SJSA1 (cell line): ENCODE data around the gene ZCWPW1. TPM values are rescaled to one million over a fixed set of nuclear protein-coding genes. Genes with fewer than 3 reads are reported as not detected.

Experiments
- DNase-seq, 2 experiments: peaks; one replicate each; pipeline ENCODE4 v3.0.0-alpha.2; 2015 to 2020; ENCODE audit warnings: low spot score in 2 of 2, low read depth in 1 of 2
- H3K27ac ChIP-seq: fragments of 250-450 bp; sonication (Bioruptor Pico); 2 replicates; pipeline ENCODE4 v1.5.1; 2020; ENCODE audit warnings: mild to moderate bottlenecking, moderate library complexity
- H3K27me3 ChIP-seq: fragments of 250-450 bp; sonication (Bioruptor Pico); replicated peaks from 2 replicates; pipeline ENCODE4 v1.5.1; 2020; ENCODE audit warnings: mild to moderate bottlenecking, moderate library complexity
- H3K36me3 ChIP-seq: fragments of 250-450 bp; sonication (Bioruptor Pico); 2 replicates; pipeline ENCODE4 v1.5.1; 2020; ENCODE audit warnings: mild to moderate bottlenecking
- H3K4me1 ChIP-seq: fragments of 250-450 bp; sonication (Bioruptor Pico); replicated peaks from 2 replicates; pipeline ENCODE4 v1.6.1; 2021; ENCODE audit warnings: mild to moderate bottlenecking
- H3K4me3 ChIP-seq: fragments of 250-450 bp; sonication (Bioruptor Pico); 2 replicates; pipeline ENCODE4 v1.5.1; 2020; ENCODE audit warnings: mild to moderate bottlenecking
- H3K9me3 ChIP-seq: fragments of 250-450 bp; sonication (Bioruptor Pico); replicated peaks from 2 replicates; pipeline ENCODE4 v1.5.1; 2020; ENCODE audit warnings: mild to moderate bottlenecking
- total RNA-seq: library from RNA; depleted of rRNA; stranded (reverse); fragments of >200 nt; shearing (Covaris generic); gene quantifications from 2 replicates; pipeline ENCODE4 v1.2.3, GENCODE V29; 2014

The ZCWPW1 gene
- total RNA-seq, 1 experiment from 2014 or later: 1.2 TPM

- Histone ChIP-seq H3K27ac (no peak overlapping the region), H3K27me3 (peaks cover 49% of the 10 kb centered on the region)
Observed at GRCh38 chr7:100413889-100414288, 14.6 kb downstream of the ZCWPW1 start.

GRCh38 chr7:100413346-100413745 is 15.2 kb downstream of the ZCWPW1 start:
- Histone ChIP-seq H3K27me3 (peaks cover 54% of the 10 kb centered on the region), H3K36me3 (no peaks in the 10 kb centered on the region), H3K27ac (no peak overlapping the region), H3K4me3 (no peak overlapping the region), H3K9me3 (no peaks in the 10 kb centered on the region), H3K4me1 (no peaks in the 10 kb centered on the region)
- no peak for DNase-seq

More at GRCh38 chr7:100413889-100414288, 14.6 kb downstream of the ZCWPW1 start:
- no peaks in the 10 kb centered on the region for H3K4me1 ChIP-seq
- no peaks in the 10 kb centered on the region for H3K9me3 ChIP-seq
- H3K4me3 ChIP-seq: no peak overlapping the region
- no peaks in the 10 kb centered on the region for H3K36me3 ChIP-seq
- no peak for DNase-seq

DNA sequence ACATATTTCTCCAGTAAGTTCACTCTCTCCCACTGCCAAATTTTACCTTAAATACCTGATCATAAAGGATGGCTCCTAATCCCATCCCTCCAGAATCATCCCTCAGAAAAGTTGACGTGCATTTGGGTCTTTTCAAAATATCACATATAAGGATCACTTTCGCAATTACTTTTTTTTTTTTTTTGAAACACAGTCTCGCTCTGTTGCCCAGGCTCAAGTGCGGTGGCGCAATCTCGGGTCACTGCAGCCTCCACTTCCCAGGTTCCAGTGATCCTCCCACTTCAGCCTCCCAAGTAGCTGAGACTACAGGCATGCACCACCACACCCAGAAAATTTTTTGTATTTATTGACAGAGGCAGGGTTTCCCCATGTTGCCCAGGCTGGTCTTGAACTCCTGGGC is 17.4 kb downstream of the ZCWPW1 start:
- Histone ChIP-seq H3K4me3 (no peak overlapping the region), H3K27me3 (peaks cover 53% of the 10 kb centered on the region), H3K27ac (no peak overlapping the region), H3K4me1 (peaks cover 11% of the 10 kb centered on the region), H3K9me3 (no peaks in the 10 kb centered on the region), H3K36me3 (no peaks in the 10 kb centered on the region)
- DNase-seq: no peak

- H3K4me1 ChIP-seq: peaks cover 11% of the 10 kb centered on the region
- DNase-seq: peak; percentile 64 to 72
- H3K36me3 ChIP-seq: no peaks in the 10 kb centered on the region
- no peaks in the 10 kb centered on the region for H3K9me3 ChIP-seq
- H3K27ac ChIP-seq: no peak overlapping the region
- H3K4me3 ChIP-seq: no peak overlapping the region
- peaks cover 67% of the 10 kb centered on the region for H3K27me3 ChIP-seq
Observed at GRCh38 chr7:100407285-100408180, 21.0 kb downstream of the ZCWPW1 start.

- Histone ChIP-seq H3K36me3 (no peaks in the 10 kb centered on the region), H3K4me3 (no peak overlapping the region), H3K9me3 (no peaks in the 10 kb centered on the region), H3K4me1 (peaks cover 11% of the 10 kb centered on the region), H3K27ac (no peak overlapping the region), H3K27me3 (peaks cover 68% of the 10 kb centered on the region)
- DNase-seq: peak; percentile 67 to 83
Observed at GRCh38 chr7:100406767-100407166, 21.7 kb downstream of the ZCWPW1 start.

- DNase-seq: no peak
- Histone ChIP-seq H3K27me3 (peaks cover 59% of the 10 kb centered on the region), H3K27ac (no peak overlapping the region), H3K9me3 (no peaks in the 10 kb centered on the region), H3K36me3 (no peaks in the 10 kb centered on the region), H3K4me3 (no peak overlapping the region), H3K4me1 (peaks cover 9% of the 10 kb centered on the region)
Observed at GRCh38 chr7:100402241-100402640, 26.3 kb downstream of the ZCWPW1 start.

DNA sequence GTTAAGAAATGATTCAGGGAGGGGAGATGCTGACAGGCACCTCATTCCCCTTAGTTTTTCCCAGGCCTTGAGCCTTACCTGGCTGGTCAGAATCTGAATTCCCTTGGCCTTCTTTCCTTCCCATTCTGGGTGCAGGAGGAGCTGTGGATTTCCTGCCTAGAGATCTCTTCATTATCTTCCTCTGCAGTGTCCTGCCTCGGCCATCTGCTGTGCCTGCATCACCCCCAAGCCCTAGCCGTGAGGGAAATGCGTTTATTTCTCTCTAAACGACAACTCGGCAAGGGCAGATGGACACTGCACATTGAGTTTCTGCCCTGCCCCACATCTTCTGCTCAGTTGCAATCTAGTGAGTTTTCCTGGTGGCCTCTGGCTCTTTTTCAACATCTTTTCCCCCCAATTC is 26.7 kb downstream of the ZCWPW1 start:
- H3K36me3 ChIP-seq: no peaks in the 10 kb centered on the region
- no peak for DNase-seq
- peaks cover 59% of the 10 kb centered on the region for H3K27me3 ChIP-seq
- no peak overlapping the region for H3K27ac ChIP-seq
- no peak overlapping the region for H3K4me3 ChIP-seq
- H3K9me3 ChIP-seq: no peaks in the 10 kb centered on the region
- 0 out of 2 replicates have a peak, but pooled peaks cover 4% of the 10 kb centered on the region for H3K4me1 ChIP-seq

DNA sequence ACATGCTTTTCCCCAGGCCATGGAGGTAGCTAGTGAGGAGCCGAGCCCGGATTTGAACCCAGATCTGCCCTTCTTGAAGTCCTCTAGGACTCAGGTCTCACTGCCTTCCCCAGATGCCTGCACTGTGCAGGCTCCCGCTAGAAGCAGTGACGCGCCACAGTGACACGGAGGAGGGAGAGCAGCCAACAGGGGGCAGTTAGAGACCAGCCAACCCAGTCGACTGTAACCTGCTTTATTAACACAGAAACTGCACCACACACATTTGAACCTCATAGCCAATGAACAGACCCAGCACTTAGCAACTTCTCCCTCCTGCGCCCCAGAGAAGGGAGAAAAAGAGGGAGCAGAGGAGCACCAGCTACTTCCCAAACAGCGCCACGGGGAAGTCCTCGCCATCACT is 27.8 kb downstream of the ZCWPW1 start:
- Histone ChIP-seq H3K36me3 (no peaks in the 10 kb centered on the region), H3K27me3 (peaks cover 63% of the 10 kb centered on the region), H3K4me1 (no peaks in the 10 kb centered on the region), H3K9me3 (no peaks in the 10 kb centered on the region), H3K4me3 (no peak overlapping the region), H3K27ac (no peak overlapping the region)
- DNase-seq: peak in 1 of 2 experiments; percentile 17

DNA sequence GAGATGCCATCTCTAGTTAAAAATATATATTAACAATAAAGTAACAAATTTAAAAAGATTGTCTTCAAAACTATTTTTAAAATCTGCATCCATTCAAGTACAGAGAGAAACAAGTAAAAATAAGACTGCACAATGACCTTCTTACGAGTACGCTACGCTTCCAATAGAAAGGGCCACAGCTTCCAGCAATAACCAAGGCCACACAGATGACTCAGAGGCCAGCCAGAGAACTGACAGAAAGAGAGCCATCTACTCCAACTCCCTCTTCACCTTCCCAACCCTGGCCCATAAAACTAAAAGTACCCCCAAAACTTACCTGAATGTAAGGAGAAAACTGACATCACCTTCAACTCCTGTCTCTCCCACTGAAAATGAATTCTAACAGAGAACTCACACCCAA is 28.5 kb downstream of the ZCWPW1 start:
- no peaks in the 10 kb centered on the region for H3K4me1 ChIP-seq
- no peak overlapping the region for H3K27ac ChIP-seq
- H3K36me3 ChIP-seq: no peaks in the 10 kb centered on the region
- no peak for DNase-seq
- no peak overlapping the region for H3K4me3 ChIP-seq
- H3K9me3 ChIP-seq: no peaks in the 10 kb centered on the region; the same call in 1 of the 2 replicates
- peaks cover 63% of the 10 kb centered on the region for H3K27me3 ChIP-seq

- Histone ChIP-seq H3K27me3 (peaks cover 52% of the 10 kb centered on the region), H3K4me3 (no peak overlapping the region), H3K27ac (no peak overlapping the region), H3K9me3 (no peaks in the 10 kb centered on the region; the same call in 1 of the 2 replicates), H3K4me1 (no peaks in the 10 kb centered on the region), H3K36me3 (no peaks in the 10 kb centered on the region)
- no peak for DNase-seq
Observed at GRCh38 chr7:100398239-100398638, 30.3 kb downstream of the ZCWPW1 start.

- Histone ChIP-seq H3K36me3 (no peaks in the 10 kb centered on the region), H3K4me1 (no peaks in the 10 kb centered on the region), H3K27ac (no peak overlapping the region), H3K4me3 (no peak overlapping the region), H3K9me3 (no peaks in the 10 kb centered on the region; the same call in 1 of the 2 replicates), H3K27me3 (peaks cover 46% of the 10 kb centered on the region)
- DNase-seq: no peak
Observed at GRCh38 chr7:100397315-100398081, 31.0 kb downstream of the ZCWPW1 start.

DNA sequence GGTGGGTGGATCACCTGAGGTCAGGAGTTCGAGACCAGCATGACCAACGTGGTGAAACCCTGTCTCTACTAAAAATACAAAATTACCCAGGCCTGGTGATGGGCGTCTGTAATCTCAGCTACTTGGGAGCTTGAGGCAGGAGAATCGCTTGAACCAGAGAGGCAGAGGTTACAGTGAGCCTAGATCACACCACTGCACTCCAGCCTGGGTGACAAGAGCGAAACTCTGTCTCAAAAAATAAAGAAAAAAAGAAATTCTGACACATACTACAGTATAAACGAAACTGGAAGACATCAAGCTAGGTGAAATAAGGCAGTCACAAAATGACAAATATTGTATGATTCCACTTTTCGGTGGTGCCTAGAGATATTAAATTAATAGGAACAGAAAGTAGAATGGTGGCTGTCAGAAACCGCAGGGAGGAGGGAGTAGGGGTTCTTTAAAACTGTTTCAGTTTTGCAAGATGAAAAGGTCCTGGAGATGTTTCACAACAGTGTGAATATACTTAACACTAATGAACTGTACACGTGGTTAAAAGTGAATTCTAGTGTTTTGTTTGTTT is 32.0 kb downstream of the ZCWPW1 start:
- no peak for DNase-seq
- Histone ChIP-seq H3K9me3 (no peaks in the 10 kb centered on the region; the same call in 1 of the 2 replicates), H3K27ac (no peak overlapping the region), H3K4me3 (no peak overlapping the region), H3K4me1 (no peaks in the 10 kb centered on the region), H3K36me3 (no peaks in the 10 kb centered on the region), H3K27me3 (peaks cover 40% of the 10 kb centered on the region)

- Histone ChIP-seq H3K27me3 (peaks cover 35% of the 10 kb centered on the region), H3K36me3 (no peaks in the 10 kb centered on the region), H3K9me3 (no peaks in the 10 kb centered on the region; the same call in 1 of the 2 replicates)
Observed at GRCh38 chr7:100394077-100394476, 34.4 kb downstream of the ZCWPW1 start.

More at GRCh38 chr7:100394077-100394476, 34.4 kb downstream of the ZCWPW1 start:
- DNase-seq: no peak
- H3K4me3 ChIP-seq: no peak overlapping the region
- H3K27ac ChIP-seq: no peak overlapping the region
- no peaks in the 10 kb centered on the region for H3K4me1 ChIP-seq
